Measurements from ENCODE around the gene DDX4. TPM values are rescaled to one million over a fixed set of nuclear protein-coding genes. Genes with fewer than 3 reads are reported as not detected.

The DDX4 gene
- total and polyA plus RNA-seq, 9 of the 15 experiments (the other 6 are each of a cell fraction or from before 2014, with no cell fraction given) = not detected

DNA sequence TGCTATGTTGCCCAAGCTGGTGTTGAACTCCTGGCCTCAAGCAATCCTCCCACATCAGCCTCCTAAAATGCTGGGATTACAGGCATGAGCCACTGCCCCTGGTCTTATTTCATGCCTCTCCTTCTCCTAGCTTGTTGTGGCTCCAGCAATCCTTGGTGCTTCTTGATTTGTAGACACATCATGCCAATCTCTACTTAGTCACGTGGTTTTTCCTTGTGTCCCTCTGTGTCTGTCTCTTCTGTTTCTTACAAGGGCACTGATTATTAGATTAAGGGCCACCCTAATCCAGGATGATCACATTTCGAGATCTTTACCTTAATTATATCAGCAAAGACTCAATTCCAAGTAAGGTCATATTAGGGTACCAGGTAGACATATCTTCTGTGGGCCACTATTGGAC, 104.1 kb downstream of the DDX4 start:
- WGBS (ENCODE audit: insufficient coverage, low coverage, missing lambda C conversion rate) = 0% methylated on average over 2 of the region's 2 CpGs
- TF ChIP-seq, protein P1, sequence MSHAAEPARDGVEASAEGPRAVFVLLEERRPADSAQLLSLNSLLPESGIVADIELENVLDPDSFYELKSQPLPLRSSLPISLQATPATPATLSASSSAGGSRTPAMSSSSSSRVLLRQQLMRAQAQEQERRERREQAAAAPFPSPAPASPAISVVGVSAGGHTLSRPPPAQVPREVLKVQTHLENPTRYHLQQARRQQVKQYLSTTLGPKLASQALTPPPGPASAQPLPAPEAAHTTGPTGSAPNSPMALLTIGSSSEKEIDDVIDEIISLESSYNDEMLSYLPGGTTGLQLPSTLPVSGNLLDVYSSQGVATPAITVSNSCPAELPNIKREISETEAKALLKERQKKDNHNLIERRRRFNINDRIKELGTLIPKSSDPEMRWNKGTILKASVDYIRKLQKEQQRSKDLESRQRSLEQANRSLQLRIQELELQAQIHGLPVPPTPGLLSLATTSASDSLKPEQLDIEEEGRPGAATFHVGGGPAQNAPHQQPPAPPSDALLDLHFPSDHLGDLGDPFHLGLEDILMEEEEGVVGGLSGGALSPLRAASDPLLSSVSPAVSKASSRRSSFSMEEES (CRISPR knock-in tag; IDR thresholded peaks at IDR 0.05) = peak; percentile 72
- TF ChIP-seq MYNN (IDR thresholded peaks at IDR 0.05) (no peak), MYNN (CRISPR knock-in tag; IDR thresholded peaks at IDR 0.05) (no peak)

DNA sequence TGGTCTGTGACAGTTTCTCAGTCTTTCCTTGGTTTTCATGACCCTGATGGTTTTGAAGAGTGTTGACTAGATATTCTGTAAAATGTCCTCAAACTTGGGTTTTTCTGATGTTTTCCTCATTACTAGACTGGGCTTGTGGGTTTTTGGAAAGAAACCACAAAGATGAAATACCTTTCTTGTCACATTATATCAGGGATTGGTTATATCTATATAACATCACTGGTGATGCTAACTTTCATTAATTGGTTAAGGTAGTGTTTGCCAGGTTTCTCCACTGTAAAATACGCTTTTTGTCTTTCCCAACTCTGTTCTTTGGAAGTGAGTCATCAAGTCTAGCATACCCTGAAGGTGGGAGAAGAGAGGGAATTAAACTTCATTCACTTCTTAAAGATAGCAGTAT, 110.0 kb downstream of the DDX4 start:
- POLR2A ChIA-PET = no interaction called here
- H3K4me1 ChIP-seq (replicated peaks in 1 of 2; ENCODE audit: control insufficient read depth in 2 of 2, insufficient read depth in 2 of 2, low read length in 2 of 2) = no peaks in the 10 kb centered on the region
- no peaks in the 10 kb centered on the region for H3K9me1 ChIP-seq (ENCODE audit: control insufficient read depth, insufficient read depth, low read length)
- DNase-seq (ENCODE audit: extremely low read depth in 1 of 4, low spot score in 3 of 4) (no peak), ATAC-seq (no peak), FAIRE-seq (no peak)
- peaks cover 0 to 7% of the 10 kb centered on the region in 2 experiments; a peak in 4 of 5 replicates for H3K27me3 ChIP-seq (ENCODE audit: control insufficient read depth in 2 of 2, insufficient read depth in 2 of 2, low read length in 2 of 2)
- H4K20me1 ChIP-seq (replicated peaks; ENCODE audit: control insufficient read depth, insufficient read depth, low read length) = no peaks in the 10 kb centered on the region
- H3K79me2 ChIP-seq (ENCODE audit: control insufficient read depth, insufficient read depth, low read length) = no peaks in the 10 kb centered on the region
- no TSS peak for BruUV-seq (replicated peaks)
- intact Hi-C loops (cut with micrococcal nuclease) (no loop called here), in situ Hi-C loops (cut with MboI) (no loop called here)
- H3K4me3 ChIP-seq = no peak overlapping the region
- TF ChIP-seq TCF3 (CRISPR knock-in tag; IDR thresholded peaks at IDR 0.05) (no peak), LARP7 (IDR thresholded peaks at IDR 0.05) (no peak), ZNF224 (CRISPR knock-in tag; IDR thresholded peaks at IDR 0.05) (no peak), KDM5B (IDR thresholded peaks at IDR 0.05; ENCODE audit: insufficient replicate concordance, low read depth, low read length) (no peak), ZNF79 (CRISPR knock-in tag; IDR thresholded peaks at IDR 0.05; ENCODE audit: low read depth) (no peak), L3MBTL2 (IDR thresholded peaks at IDR 0.05) (no peak)
- H2AFZ ChIP-seq (ENCODE audit: low read depth, low read length) = no peak overlapping the region
- 7% methylated on average over 1 of the region's 1 CpG for WGBS (ENCODE audit: insufficient coverage, low coverage, missing lambda C conversion rate)
- H3K36me3 ChIP-seq (ENCODE audit: control insufficient read depth, insufficient read depth, low read length) = no peaks in the 10 kb centered on the region
- H3K9me3 ChIP-seq (replicated peaks; ENCODE audit: control insufficient read depth, insufficient read depth, low read depth, low read length) = no peaks in the 10 kb centered on the region
- H3K27ac ChIP-seq (ENCODE audit: extremely low read depth, low read depth, low read length) = no peak overlapping the region
- CTCF ChIA-PET (ENCODE audit: low intra/inter-chr PET ratio) = no interaction called here
- H3K4me2 ChIP-seq (ENCODE audit: insufficient read depth, low read length) = no peak overlapping the region
- H3K9ac ChIP-seq (ENCODE audit: insufficient read depth in 1 of 2, low read depth in 2 of 2, low read length in 2 of 2) = no peak overlapping the region

More for the DNA sequence above, 104.1 kb downstream of the DDX4 start:
- Histone ChIP-seq H3K9me1 (ENCODE audit: control insufficient read depth, insufficient read depth, low read length) (no peaks in the 10 kb centered on the region), H3K9me3 (replicated peaks; ENCODE audit: control insufficient read depth, insufficient read depth, low read depth, low read length) (no peaks in the 10 kb centered on the region), H4K20me1 (replicated peaks; ENCODE audit: control insufficient read depth, insufficient read depth, low read length) (no peaks in the 10 kb centered on the region), H3K36me3 (ENCODE audit: control insufficient read depth, insufficient read depth, low read length) (no peaks in the 10 kb centered on the region), H3K4me1 (replicated peaks in 1 of 2; ENCODE audit: control insufficient read depth in 2 of 2, insufficient read depth in 2 of 2, low read length in 2 of 2) (no peaks in the 10 kb centered on the region), H3K27me3 (ENCODE audit: control insufficient read depth in 2 of 2, insufficient read depth in 2 of 2, low read length in 2 of 2) (peaks cover 3 to 8% of the 10 kb centered on the region in 2 experiments; a peak in 4 of 5 replicates), H3K4me2 (ENCODE audit: insufficient read depth, low read length) (no peak overlapping the region), H3K4me3 (no peak overlapping the region), H3K9ac (ENCODE audit: insufficient read depth in 1 of 2, low read depth in 2 of 2, low read length in 2 of 2) (no peak overlapping the region), H3K27ac (ENCODE audit: extremely low read depth, low read depth, low read length) (no peak overlapping the region), H3K79me2 (ENCODE audit: control insufficient read depth, insufficient read depth, low read length) (no peaks in the 10 kb centered on the region), H2AFZ (ENCODE audit: low read depth, low read length) (no peak overlapping the region)
- FAIRE-seq (no peak), DNase-seq (ENCODE audit: extremely low read depth in 1 of 4, low spot score in 3 of 4) (no peak), ATAC-seq (no peak)
- intact Hi-C loops (cut with micrococcal nuclease) (no loop called here), in situ Hi-C loops (cut with MboI) (no loop called here)
- no TSS peak for BruUV-seq (replicated peaks)
- CTCF ChIA-PET (ENCODE audit: low intra/inter-chr PET ratio) = no interaction called here
- POLR2A ChIA-PET = interaction anchor here (0.6 kb wide), 2 partner anchors 66 to 517 kb away, joined by 3 to 4 read pairs; no protein-coding TSS in a partner anchor
